GM18517 (cell line): ENCODE results near the gene HPX.
A peak's percentile ranks its signal among the peaks of the same experiment; 100 is the strongest.

Experiments
- ATAC-seq: cut with Tn5 transposase; IDR thresholded peaks from one replicate; pipeline ENCODE4 v1.9.1; 2021; ENCODE audit warnings: mild to moderate bottlenecking, moderate library complexity; ENCODE audit not compliant: unreplicated experiment

HPX gene

DNA sequence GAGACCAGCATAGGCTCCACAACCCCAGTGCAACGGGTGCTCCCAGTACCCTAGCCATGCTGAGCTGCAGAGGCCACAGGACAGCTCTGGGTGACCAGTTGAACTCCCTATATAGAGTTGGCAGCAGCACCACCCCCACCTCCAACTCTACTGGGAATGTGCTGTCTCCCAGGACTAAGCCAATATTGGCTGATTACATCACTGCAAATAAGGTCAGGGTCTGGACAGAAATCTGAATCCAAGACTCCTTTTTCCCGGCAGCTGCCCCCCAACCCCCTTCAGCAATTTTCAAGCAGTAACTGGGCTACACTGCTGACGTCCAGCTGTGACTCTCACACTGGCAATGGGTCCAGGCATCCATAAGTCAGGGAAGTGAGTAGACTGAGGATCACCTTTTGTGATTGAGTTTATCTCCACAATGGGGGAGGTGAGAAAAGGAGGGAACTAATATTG, at the start of gene HPX:
TSS of gene HPX (minus strand) at position 82 of the 453 bp plus-strand sequence. CDS start at position 58, 24 bp downstream.
- ATAC-seq = no peak

DNA sequence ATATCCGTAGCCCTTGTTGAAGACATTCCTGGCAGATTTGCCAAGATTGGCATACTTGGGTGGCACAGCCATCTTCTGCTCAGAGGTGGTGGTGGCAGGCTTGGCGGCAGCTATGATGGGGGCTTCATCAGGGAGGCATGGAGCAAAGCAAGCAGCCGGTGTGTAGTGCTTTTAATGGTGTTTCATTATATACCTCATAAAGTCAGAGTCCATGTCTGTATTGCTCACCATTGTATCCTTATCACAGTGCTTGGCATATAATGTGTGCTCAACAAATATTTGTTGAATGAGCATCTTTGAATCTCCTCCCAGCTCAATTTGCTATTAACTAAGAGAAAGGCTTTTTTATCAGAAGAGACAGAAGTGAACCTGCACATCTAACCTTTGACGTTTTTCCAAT, 48.5 kb upstream of the HPX start:
- ATAC-seq = no peak

DNA sequence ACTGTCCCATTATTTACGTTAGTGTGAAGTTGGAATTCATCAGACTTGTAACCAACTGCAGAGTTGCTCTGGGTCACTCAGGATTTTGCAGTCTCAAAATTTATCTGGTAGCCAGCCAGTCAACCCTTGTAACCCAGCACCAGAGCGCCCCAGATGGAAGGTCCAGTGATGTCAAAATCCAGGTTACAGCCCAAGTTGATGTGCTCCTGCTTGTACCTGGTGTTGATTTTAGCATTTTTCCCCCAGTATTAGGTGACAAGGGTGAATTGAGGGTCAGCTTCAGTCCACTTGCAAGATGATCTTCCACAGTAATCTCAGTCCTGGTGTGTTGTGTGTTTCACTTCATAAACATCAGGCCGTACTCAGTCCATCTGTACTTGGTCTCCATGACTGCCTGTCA, 48.0 kb upstream of the HPX start:
- ATAC-seq = no peak

DNA sequence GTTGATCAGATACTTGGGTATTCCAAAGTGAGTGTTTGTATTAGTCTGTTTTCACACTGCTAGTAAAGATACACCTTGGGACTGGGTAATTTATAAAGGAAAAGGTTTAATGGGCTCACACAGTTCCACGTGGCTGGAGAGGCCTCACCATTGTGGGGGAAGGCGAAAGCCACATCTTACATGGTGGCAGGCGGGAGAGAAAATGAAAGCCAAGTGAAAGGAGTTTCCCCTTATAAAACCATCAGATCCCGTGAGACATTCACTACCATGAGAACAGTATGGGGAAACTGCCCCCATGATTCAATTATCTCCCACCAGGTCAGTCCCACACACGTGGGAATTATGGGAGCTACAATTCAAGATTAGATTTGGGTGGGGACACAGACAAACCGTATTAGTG, 47.6 kb upstream of the HPX start:
- ATAC-seq = no peak

DNA sequence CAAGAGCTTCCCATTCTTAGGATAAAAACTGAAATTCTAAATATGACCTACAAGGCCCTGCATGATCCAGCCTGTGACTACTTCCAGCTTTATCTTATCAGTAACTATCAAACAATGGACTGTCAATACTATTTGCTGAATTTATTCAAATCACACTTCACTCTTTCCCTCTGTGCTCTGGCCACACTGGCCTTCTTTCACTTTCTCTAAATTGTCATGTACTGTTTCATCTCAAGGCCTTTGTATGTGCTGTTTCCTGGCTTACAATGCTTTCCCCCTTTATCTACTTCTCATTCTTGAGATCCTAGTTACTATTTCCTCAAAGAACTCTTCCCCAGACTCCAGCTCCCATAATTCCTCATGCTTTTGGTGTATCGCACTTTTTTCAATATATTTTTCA, 46.2 kb upstream of the HPX start:
- ATAC-seq = no peak

- no peak for ATAC-seq
Observed at GRCh38 chr11:6486256-6486655, 45.5 kb upstream of the HPX start.

DNA sequence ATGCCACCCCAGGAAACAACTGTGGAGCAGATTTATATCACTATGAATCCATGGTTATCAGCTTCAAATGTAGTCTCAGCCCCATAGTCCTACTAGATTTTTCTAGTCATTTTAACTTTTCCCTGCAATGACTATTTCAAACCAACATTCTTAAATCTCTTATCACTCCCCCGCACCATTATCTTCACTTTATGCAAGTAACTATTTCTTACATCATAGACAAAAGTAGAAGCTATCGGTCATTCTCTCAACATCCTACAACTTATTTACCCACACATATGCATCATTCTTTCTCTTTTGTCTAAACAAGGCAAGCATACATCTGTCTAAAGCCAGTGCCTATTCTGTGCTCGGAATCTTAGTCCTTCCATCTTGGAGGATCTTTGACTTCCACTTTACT, 44.9 kb upstream of the HPX start:
- no peak for ATAC-seq

DNA sequence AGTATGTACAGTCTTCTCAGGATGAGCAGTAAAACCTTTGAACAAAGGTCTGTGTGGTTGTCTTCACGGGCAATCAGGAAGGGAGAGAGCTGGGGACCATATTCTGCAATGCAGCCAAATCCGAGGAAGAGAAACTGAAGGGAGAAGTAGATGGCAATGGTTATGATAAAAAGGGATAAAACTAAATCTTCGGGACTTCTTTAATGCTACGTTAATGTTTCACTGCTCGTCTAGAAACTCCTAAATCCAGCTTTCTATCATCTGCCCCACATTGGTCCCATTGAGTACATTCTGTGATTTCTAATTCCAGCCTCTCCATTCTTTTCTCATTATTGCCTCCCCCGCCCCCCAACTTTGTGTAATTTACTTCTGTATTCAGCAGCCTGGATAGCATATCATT, 42.2 kb upstream of the HPX start:
- no peak for ATAC-seq

- no peak for ATAC-seq
Observed at GRCh38 chr11:6482441-6482840, 41.7 kb upstream of the HPX start.

DNA sequence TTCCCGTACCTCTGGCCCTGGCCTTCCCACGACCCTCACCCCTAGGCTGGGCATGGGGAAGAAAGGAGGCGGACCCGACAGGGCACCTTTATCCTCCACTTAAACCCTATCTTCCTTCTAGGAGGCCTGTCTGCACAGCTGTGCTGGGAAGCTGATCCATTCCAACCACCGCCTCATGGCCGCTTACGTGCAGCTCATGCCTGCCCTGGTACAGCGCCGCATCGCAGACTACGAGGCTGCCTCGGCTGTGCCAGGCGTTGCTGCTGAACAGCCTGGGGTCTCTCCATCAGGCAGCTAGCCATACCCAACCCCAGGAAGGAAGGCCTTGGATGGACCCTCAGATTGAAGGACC, 41.1 kb upstream of the HPX start:
- ATAC-seq = peak; percentile 3

- ATAC-seq = peak; percentile 98
Observed at GRCh38 chr11:6481012-6481923, 40.5 kb upstream of the HPX start, which contains the start of the genes ARFIP2 and TIMM10B. ARFIP2 (minus strand) TSS chr11:6481331; CDS start chr11:6480421, 910 bp downstream. TIMM10B (plus strand) TSS chr11:6481501; CDS start chr11:6481517, 16 bp downstream.

- no peak for ATAC-seq
Observed at GRCh38 chr11:6480299-6480914, 39.6 kb upstream of the HPX start.

GRCh38 chr11:6476571-6476970, 35.8 kb upstream of the HPX start:
- no peak for ATAC-seq

DNA sequence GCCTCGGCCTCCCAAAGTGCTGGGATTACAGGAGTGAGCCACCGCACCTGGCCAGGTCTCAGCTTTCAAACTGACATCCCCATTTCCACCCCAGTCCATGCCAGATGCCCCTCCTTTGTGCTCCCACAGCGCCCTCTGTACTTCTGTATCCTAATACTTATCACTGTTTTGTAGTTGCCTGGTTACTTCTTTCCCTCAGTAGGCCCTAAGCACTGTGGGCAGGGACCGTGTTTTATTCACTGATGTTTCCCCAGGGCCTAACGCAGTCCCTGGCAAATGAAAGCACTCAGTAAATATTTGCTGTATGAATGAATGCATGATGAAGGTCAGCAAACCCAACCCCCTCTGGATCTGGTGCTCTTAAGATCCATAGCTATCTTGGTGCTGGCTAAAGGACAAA, 35.1 kb upstream of the HPX start:
- ATAC-seq = no peak

DNA sequence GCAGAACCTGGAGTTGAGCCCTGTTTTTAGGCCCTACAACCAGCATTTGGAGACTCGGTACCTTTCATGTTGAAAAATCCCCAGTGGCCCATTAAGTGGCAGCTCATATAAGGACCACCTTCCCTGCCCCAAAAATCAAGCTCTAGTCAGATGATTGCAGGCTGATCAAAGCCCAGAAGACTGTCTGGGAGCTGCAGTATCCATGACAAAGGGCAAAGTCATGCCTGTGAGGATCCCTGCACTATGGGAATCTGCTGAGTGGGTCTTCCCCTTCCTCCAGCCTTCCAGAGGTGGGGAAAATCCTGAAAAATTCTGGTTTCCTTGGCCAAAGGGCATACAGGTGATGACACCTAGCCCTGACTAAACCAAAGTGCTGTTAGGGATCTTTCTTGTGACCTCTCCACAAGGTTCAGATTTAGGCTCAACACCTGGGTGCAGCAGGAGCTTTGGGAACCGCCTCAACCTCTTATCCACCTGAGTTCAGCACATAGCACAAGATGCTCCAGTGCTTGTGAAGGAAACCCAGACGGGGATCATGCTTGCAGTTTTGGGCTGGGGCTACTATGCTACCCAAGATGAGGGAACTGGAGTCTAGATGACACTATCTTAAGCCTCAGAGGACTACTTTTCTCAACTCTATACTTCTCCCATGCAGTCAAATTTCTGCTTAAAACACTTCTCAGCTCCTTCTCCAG, 34.2 kb upstream of the HPX start:
- ATAC-seq = no peak

DNA sequence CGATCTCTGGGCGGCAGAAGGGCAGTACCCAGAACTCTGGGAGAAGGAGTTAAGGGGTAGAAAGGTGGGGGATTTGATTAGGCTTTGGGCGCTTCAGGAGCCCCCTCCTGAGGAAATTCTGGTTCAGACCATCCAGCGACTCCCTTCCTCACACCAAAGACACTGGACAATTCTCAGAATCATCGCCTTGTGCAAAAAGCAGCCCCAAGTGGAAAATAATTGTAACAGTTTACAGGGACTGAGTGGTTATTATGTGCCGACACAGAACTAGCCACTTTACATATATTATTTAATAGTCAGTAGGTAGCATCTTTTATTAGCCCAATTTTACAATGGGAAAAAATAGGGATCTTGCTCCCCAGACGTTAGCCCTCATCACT, 33.6 kb upstream of the HPX start:
- ATAC-seq = no peak

DNA sequence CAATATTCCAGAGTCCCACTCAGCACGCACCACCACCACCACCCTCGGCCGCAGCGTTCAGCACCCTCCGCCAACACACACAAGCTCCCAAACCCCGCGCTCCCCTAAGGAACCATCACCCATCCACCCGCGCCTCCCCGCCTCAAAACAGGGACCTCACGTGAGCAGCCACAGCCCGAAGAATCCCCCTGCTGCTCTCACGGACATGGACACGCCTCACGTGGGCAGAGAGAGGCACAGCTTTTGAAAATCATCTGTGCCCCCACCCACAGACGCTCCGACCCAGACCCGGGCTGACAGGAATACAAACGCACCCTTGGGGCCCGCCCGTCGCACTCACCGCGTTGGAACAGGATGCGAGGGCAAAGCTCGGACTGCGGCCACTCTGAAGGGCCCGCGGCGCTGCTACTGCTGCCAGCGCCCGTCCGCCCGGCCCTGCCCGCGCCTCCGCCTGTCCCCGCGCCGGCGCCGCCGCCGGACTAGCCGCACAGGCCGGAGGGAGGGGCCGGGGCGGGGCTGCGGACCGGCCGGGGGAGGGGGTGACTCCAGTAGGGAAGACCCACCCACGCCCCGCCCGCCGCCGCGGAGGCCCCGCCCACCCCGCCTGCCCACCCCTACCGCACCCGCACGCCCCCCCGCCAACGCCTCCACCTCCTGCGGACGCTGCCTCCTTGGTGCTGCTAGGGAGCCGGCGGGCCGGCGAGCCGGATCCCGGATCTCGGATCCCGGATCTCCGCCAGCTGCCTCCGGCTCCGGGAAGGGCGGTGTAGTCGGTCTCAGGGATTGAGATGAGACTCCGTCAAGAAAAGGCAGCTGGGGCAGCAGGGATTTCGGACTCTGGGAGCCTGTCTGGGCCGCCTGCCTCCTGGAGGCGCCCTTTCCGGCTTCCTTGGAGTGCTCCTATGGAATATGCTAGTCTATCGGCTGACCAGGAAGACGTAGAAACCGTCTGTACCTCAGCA, 32.9 kb upstream of the HPX start, which contains the start of gene TRIM3:
TSS of gene TRIM3 (minus strand) at position 491 of the 962 bp plus-strand sequence. CDS start 8,246 bp downstream, outside the sequence.
- peak; percentile 46 for ATAC-seq

DNA sequence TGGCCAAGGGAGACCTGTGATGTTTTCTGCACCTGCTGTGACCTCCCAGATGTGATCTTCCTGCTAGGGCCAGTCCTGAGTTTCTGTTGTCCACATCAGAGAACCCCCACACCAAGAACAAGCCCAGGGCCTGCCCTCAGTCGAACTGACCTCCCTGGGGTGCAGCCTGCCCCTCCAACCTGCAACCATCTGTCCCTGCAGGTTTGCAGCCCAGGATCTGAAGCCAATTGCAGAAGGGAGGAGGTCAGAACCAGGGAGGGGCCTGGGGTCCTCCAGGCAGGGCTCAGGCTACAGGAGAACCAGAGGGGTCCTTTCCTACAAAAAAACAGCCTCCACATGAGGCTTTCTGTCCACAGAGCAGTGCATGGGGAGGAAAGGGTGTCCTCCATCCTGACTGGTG, 32.1 kb upstream of the HPX start:
- ATAC-seq = no peak

DNA sequence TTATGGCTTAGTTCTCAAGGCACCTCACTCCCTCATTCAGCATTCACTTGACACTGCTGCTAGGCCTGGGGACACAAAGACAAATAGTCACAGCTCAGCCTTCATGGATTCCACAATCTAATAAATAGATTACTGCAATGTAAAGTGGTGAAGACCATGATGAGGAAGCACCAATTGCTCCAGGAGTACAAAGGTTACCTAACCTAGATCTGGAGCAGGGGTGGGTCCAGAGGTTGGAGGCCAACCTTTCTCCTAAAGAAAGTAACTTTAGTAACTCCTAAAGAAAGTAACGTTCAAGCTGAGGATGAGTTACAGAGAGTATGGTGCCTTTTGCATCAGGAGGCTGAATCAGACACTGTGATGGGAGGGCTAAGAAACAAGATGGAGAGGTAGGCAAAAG, 28.8 kb upstream of the HPX start:
- no peak for ATAC-seq
